Ovary (tissue), 3 donors: Measurements from ENCODE around the gene OR6V1.

ENCODE experiments used
- EP300 ChIP-seq: sonication (generic); formaldehyde crosslinking; IDR thresholded peaks from one replicate; pipeline ENCODE4 v1.6.1; 2017; ENCODE audit warnings: antibody characterized with exemption
- POLR2A ChIP-seq: fragments of 450-650 bp; IDR thresholded peaks from one replicate; pipeline ENCODE4 v1.6.1; 2017; ENCODE audit warnings: antibody characterized with exemption, mild to moderate bottlenecking, moderate library complexity
- TF ChIP-seq, protein P1 (sequence below), 3 donors: fragments of 450-650 bp in 2 of 3; fragments of 200-600 bp in 1 of 3; IDR thresholded peaks; one replicate each; pipeline versions ENCODE4 v1.5.1 to v1.8.0; 2016 to 2022; ENCODE audit warnings: antibody characterized with exemption in 3 of 3, mild to moderate bottlenecking in 1 of 3
- donor health status: DM: no; HTN: no; CAD: no.

GRCh38 chr7:143040209-143040715 is 11.9 kb upstream of the OR6V1 start:
- TF ChIP-seq EP300 (no peak), POLR2A (no peak)
- TF ChIP-seq, protein P1, sequence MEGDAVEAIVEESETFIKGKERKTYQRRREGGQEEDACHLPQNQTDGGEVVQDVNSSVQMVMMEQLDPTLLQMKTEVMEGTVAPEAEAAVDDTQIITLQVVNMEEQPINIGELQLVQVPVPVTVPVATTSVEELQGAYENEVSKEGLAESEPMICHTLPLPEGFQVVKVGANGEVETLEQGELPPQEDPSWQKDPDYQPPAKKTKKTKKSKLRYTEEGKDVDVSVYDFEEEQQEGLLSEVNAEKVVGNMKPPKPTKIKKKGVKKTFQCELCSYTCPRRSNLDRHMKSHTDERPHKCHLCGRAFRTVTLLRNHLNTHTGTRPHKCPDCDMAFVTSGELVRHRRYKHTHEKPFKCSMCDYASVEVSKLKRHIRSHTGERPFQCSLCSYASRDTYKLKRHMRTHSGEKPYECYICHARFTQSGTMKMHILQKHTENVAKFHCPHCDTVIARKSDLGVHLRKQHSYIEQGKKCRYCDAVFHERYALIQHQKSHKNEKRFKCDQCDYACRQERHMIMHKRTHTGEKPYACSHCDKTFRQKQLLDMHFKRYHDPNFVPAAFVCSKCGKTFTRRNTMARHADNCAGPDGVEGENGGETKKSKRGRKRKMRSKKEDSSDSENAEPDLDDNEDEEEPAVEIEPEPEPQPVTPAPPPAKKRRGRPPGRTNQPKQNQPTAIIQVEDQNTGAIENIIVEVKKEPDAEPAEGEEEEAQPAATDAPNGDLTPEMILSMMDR (IDR thresholded peaks at IDR 0.05), result no peak
